Measurements from ENCODE around the gene MAP7.

GRCh38 chr6:136492409-136492808, 57.8 kb downstream of the MAP7 start:
- TF ChIP-seq CTCF (IDR thresholded peaks at IDR 0.05) (no peak), POLR2A (IDR thresholded peaks at IDR 0.05) (no peak)

Data from esophagus squamous epithelium (tissue), 4 donors.